ENCODE results near the gene EFCAB5.
A peak's percentile ranks its signal among the peaks of the same experiment; 100 is the strongest.
"Not testable (repeated sequence)": the region's sequence is repeated elsewhere in the genome, so short reads cannot be mapped to it uniquely, and the experiment has no call there.

Gene EFCAB5

DNA sequence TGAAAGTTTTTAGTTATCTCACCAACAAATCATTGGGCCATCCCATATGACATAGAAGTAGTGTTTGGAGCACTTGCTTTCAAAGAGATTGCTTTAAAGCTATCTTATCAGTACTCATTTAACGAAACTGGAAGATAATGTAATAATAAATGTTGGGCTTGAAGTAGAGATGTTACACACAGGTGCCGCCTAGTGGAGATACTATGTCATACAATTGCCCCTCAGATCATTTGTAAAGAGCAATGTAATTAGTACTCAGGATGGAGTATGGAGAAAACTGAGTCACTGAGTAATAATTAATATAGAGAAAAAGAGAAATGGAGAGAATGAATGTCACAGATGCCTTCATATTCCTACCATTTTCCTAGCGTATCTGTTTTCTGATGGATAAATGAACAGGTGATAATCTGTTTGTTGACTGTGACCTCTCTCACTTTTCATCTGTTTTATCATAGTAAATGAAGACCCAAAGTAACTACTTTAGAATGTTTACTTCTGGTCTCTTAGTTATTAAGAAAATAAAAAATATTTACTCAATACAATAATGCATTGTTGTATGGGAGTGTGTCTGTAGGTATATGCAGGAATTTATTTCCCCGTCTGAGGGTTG is 80.4 kb downstream of the EFCAB5 start:
- peak; percentile 46 to 59 for DNase-seq

DNA sequence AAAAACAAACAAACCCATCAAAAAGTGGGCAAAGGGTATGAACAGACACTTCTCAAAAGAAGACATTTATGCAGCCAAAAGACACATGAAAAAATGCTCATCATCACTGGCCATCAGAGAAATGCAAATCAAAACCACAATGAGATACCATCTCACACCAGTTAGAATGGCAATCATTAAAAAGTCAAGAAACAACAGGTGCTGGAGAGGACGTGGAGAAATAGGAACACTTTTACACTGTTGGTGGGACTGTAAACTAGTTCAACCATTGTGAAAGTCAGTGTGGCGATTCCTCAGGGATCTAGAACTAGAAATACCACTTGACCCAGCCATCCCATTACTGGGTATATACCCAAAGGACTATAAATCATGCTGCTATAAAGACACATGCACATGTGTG is 83.9 kb downstream of the EFCAB5 start:
- not testable (repeated sequence) for DNase-seq

DNA sequence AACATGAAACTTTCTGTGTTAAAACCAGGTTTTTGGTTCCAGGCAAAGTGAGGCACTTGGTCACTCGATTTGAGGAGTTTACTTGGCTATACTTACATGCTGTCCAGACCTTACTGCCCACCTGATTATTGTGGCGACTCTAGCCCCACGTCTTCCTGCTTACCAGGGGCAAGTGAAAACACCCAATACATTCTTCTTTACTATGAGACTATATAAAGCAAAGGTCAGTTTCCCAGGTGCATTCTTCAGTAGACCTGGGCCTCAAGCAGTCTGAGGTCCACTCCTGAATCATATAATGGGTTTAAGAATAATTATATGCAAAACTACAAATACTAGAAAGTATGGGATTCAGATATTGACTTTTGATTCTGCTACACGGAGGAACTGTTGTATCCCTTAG is 86.2 kb downstream of the EFCAB5 start:
- no peak for DNase-seq

DNA sequence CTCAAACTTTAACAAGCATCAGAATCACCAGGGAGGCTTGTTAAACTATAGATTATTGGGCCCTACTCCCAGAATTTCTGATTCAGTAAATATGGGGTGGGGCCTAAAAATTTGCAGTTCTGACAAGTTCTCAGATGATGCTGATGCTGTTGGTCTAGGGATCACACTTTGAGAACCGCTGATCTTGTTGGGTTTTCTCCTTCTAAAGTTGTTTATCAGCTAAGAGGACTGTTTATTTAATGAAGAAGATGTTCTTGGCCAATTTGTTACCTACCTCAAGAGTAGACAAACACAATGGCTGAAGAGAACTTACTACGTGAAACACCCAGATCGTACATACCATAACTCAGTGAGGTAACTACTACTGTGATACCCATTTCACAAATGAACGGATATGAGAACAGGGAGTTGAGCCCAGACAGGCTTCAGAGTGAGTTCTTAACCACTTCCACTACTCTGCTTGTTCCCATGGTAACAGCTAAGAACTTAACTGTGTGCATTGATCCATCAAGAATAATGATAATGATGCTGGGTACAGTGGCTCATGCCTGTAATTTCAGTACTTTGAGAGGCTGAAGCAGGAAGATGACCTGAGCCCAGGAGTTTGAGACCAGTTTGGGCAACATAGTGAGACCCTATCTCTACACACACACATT is 89.9 kb downstream of the EFCAB5 start:
- no peak for DNase-seq

DNA sequence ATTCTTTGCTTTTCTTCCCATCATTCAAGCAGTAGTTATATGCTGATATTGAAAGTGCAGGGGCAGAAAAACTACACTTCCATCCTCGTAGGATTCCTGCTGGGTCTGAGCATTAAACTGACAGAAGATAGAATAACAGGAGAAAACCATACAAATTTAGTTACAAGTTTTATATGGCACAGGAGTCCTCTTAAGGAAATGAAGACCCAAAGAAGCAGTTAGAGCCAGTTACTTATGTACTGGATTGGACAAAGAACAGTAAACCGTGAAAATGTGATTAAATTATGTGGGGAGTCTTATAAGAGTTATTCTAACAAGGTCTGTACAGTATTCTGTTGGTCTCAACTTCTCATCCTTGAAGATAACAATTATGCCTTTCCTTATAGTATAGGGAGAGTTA is 93.9 kb downstream of the EFCAB5 start:
- no peak for DNase-seq

DNA sequence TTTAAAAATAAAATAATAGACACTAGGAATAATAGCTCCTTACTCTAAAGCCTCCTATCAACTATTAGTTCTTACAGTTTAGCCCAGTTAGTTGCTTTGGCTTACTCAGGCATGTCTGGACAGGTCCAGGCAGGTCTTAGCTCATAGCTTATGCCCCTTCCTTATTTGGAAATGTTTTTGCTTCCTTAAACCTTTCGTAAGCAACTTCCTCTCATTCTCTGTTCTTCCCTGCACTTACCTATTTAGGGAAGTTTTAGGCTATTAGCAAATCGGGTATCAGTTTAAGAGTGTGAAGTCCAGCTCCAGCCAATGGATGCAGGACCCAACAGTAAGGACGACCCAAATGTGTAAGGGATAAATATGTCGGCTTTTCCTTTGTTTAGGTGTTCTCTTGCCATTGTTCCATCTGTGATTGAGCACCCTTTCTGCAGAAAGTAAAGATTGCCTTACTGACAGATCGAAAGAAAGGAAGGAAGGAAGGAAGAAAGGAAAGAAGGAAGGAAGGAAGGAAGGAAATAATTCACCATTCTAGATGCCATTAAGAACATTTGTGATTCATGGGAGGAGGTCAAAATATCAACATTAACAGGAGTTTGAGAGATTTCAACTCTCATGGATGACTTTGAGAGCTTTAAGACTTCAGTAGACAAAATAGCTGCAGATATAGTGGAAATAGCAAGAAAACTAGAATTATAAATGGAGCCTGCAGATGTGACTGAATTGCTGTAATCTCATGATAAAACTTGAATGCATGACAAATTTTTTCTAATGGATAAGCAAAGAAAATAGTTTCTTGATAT is 99.5 kb downstream of the EFCAB5 start:
- DNase-seq, result not testable (repeated sequence)

DNA sequence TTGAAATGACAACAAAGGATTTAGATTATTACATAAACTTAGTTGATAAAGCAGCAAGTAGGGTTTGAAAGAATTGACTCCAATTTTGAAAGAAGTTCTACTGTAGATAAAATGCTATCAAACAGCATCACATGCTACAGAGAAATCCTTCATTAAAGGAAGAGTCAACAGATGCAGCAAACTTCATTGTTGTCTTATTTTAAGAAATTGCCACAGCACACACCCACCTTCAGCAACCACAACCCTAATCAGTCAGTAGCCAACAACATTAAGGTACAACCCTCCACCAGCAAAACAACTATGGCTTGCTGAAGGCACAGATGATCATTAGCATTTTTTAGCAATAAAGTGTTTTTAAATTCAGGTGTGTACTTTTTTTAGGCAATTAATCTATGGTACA is 100.1 kb downstream of the EFCAB5 start:
- no peak for DNase-seq

DNA sequence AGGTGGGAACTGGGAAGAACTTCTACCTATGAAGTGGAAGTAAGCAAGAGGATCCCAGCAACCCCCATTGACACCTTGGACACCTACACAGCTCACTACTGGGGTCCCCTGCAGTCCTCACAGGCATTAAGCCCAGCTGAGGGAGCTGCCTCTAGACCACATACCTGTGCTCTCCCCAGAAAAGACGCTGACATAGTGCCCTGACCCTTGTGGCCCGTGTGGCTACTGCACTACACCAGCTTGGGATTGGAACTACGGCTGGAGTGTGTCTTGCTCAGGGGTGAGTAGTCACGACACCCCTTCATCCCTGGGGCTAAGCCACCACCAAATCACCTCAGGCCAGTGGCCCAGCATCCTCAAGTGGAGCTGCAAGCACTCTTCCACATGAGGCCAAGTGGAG is 120.9 kb downstream of the EFCAB5 start:
- DNase-seq, result no peak

DNA sequence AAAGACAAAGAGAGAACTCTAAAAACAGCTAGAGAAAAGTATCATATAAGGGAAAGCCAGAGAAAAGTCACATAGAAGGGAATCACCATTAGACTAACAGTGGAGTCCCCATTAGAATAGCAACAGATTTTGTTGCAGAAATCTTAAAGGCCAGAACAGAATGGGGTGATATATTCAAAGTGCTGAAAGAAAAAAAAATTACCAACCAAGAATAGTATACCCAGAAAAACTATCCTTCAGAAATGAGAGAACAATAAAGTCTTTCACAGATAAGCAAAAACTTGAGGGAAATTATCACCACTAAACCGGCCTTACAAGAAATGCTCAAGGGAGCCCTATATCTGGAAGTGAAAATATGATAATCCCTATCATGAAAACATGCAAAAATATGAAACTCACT is 123.3 kb downstream of the EFCAB5 start:
- no peak for DNase-seq

DNA sequence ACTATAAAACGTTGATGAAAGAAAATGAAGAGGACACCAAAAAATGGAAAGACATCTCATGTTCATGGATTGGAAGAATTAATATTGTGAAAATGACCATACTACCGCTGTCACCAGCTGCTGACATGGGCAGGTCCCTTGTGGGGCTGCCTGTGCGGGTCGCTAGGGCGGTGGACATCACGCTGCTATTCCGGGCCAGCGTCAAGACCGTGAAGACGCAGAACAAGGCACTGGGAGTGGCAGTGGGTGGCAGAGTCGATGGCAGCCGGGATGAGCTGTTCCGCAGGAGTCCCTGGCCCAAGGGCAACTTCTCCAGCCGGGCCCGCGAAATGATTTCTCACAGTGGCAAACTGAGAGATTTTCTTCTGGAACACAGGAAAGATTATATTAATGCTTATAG is 127.0 kb downstream of the EFCAB5 start:
- no peak for DNase-seq

DNA sequence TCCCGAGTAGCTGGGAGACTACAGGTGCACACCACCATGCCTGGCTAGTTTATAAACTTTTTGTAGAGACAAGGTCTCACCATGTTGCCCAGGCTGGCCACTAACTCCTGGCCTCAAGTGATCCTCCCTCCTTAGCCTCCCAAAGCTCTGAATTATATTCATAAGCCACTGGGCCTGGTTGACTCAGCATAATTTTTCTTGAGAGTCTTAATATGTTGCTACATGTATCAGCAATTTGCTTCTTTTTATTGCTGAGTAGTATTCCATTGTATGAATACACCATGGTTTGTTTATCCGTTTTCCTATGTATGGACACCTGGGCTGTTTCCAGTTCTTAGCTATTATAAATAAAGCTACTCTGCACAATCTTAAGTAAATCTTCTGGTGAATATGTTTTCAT is 132.8 kb downstream of the EFCAB5 start:
- no peak for DNase-seq

DNA sequence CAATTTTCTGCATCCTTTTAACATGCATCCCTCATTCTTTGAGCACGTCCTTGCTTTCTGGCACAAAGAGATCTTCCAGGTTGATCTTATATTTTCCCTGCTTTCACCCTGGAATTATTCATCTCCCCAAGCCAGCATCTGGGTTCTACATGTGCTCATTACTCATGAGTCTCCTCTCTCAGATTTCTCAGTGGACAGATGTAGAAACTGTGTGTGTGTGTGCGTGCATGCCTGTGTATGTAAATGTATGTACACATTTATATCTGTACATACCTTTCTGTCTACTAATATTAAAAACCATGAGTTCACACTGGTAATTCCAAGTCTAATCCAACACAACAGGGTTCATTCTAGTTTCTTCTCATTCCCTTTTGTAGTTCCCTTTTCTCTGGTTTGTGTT is 133.3 kb downstream of the EFCAB5 start:
- DNase-seq, result no peak

DNA sequence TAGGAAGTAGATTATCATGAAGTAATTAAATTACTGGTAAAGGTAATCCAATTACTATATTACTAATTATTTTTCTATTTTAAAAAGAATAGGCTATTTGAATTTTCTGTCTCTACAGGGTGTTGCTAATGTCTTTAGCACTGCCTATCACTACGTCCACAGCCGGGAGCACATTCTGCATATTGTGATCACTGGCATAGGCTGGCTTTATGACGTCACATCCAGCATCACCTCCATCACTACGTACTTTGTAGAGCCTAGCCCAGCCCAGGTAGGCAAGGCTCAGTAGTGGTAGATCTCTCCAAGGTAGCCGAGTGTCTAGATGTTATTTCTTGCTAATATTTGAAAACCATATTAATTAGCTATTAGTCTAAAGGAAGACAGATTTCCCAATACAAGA is 141.3 kb downstream of the EFCAB5 start:
- DNase-seq, result no peak

DNA sequence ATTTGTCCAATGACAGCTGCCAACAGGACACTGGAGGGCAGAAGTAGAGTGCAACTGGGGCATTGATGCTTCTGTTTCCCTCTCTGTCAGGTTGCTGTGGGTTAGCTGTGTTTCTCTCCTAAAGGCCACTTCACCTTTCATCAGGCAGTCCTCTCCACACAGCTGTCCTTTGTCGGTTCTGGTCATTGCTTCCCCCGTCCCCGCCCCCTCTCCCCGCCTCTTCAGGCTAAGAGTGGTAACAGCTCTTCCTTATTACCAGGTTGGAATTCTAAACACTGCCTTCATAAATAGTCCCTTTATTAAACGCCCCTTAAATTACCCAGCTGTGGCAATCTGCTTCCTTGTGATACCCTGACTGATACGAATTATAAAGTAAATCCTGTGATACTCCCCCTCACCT is 143.4 kb downstream of the EFCAB5 start:
- no peak for DNase-seq

DNA sequence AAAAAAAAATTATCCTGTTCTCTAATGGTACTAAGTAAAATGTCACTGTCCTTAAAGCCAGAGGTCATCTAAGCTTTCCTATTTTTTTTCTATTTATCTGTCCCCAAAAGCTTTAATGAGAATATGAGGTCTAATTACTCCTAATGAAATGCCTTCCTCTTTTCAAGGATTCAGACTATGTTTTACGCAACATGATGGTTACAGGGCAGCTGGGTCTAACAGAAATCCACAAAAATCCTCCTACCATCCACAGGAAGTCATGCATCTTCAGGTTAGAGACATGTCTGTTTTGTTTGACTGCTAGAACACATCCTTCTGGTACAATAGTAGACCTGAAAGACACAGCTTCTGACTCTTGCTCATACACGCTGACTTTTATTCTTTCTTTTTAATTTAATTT is 145.5 kb downstream of the EFCAB5 start:
- no peak for DNase-seq

DNA sequence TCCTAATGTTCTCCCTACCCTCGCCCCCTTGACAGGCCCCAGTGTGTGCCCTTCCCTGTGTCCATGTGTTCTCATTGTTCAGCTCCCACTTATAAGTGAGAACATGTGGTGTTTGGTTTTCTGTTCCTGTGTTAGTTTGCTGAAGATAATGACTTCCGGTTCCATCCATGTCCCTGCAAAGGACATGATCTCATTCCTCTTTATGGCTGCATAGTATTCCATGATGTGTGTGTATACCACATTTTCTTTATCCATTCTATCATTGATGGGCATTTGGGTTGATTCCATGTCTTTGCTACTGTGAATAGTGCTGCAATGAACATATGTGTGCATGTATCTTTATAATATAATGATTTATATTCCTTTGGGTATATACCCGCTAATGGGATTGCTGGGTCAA is 146.0 kb downstream of the EFCAB5 start:
- not testable (repeated sequence) for DNase-seq

DNA sequence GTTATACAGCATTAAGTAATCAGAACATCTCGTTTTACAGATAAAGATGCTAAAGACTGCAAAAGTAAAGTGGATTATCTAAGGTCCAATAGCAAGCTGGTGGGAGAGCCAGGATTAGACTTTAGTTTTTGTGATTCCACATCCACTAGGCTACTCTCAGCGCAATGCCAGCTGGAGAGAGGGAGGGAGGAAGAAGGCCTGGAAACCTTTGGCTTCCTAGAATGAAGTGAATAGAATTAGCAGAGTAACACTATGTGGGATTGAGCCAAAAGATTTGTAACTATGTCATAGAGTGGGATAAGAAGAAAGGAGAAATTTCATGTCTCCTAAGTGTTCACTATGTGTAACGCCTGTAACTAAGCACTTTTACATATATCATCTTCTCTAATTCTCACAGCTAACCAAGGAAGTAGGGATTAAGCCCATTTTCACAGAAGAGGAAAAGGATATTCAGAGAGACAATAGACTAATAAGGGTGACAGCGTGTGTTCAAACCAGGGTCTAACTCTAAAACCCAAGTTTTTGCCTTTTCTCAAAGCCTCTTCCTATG is 149.8 kb downstream of the EFCAB5 start:
- no peak for DNase-seq

DNA sequence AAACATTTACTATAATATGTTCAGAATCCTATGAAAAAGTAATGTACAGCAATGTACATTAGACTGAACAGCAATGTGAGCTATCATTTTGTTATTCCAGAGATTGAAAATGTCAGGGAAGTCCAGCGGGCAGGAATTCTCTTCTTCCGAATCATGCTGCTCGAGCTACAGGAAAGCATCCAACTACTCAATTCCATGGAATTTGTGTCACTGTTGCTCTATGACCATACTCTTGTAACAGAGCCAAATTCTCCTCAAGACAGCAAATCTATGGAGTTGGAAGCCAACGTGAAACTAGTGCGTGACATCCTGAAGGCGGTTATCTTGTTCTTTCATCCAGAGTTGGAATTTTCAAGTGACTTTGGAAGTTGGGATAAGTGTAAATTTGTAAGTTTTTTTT is 150.3 kb downstream of the EFCAB5 start:
- no peak for DNase-seq

DNA sequence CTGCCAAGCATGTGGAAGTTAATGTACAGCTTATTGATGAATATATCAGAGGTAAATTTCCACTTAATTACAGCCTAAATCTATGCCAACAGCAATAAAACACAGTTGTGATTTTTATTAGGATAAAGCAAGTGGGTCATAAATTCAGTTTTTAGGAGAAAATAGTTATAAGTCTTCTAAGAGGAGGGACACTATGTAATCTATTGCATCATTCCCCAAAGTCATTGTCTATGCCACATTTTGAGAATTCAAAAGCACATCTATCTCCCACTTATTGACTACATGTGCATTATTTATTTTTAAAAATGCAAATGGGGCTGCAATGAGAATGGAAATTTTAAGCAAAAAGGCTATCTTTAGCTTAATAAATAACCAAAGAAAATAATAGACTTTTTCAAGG is 151.5 kb downstream of the EFCAB5 start:
- DNase-seq, result no peak

DNA sequence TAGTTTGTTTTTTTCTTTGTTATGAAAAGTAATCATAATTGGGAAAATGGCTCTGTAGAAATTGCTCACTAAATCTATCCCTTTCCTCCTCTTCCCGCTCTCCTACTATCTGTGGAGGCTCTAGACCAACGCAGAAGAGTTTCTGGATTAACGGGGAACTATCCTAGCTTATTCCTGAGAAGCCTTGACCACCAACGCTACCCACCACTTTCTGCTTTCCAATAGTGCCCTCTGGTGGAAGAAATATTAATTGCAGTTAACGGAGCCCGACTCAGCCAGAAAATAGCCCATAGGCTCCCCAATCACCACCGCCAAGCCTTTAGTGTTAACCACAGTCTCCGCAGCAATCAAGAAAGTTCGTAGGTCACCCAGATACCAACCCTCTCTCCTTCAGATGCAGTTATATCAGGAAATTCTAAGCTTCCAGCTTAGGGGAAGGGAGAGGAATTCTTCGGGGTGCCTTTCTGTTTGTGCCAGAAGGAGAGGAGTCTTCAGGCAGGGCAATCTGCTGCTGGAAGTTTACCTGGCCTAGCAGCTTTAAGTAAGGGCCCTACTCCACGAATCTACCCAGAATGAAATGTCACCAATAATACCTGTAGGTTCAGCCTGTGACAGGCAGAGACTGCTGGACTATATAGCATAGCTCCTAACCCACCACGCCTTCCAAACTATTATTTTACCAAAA is 152.2 kb downstream of the EFCAB5 start:
- peak; percentile 39 to 75 for DNase-seq

DNA sequence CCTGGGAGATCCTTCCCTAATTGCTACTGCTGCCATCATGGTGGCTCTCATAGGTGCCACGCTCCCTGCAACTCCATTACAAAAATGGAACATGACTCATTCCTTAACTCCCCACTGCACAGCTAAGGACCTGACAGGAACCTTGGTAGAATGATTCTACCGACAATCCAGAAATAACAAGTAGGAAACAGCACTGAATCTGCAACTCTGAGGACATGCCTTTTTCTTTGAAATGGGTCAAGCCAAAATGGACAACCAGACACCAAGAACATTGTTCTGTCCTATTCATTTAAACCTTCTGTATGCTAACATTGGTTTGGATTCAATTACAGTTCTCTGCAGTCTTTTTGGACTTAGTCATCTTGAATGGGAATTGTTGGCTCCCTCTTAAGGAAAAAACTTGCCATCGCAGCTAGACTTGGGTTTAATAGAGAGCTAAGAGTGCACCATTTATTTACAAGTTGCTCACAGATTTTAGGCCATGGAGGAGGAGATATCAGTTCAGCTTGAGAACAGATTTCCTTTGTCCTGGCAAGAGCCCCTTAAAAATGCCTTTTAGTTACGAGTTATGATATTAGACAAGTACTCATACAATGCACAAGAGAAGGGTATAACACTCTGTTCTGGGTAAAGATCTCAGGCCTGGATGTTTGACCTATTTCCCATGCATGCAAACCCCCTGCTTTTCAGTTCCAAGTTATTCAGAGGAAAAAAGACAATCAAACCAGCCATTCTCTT is 154.2 kb downstream of the EFCAB5 start:
- peak in 1 of 2 donors; percentile 16 for DNase-seq

DNA sequence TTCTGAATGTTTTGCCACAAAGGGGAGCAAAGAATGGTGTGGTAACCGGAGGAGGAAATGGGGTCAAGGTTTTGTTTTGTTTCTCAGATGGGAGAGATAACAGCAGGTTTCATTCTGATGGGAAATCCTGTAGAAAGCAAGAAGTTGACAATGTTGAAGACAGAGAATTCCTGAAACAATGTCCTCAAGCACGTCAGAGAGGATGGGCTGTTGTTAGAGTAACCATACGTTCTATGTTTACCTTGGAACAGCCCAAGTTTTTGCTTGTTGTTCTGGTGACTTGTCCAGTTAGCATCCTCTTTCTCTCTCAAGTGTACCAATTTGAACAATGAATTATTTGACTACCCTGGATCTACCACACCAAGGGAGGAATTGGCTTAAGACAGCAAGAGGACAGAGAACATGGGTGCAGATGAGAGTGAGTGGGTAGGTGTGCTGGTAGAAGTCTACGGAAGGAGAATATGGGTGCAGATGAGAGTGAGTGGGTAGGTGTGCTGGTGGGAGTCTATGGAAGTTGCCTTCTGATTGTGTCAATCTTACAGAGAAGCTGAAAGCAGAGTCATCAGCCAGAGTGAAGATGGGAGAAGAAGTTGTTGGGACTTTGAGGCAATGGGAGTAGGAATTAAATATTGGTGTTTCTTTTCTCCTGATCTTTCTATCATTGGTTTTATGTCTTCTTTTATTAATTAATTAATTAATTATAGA is 160.4 kb downstream of the EFCAB5 start:
- no peak for DNase-seq

Measured in CD4-positive, alpha-beta T cell treated with Interferon alpha-2 for 1 hour (primary cell).